GF-D8 (cell line): ENCODE measurements around the gene DOP1A.

Experiments
- DNase-seq: peaks from one replicate; lab custom pipeline; 2025; lab: John Stamatoyannopoulos, UW

Gene DOP1A

GRCh38 chr6:83199863-83200225 is 132.4 kb downstream of the DOP1A start:
- DNase-seq = no peak

GRCh38 chr6:83202031-83202430 is 134.6 kb downstream of the DOP1A start:
- no peak for DNase-seq

- DNase-seq = peak; percentile 31
These were observed 147.9 kb downstream of the DOP1A start for GRCh38 chr6:83215131-83216047.

- no peak for DNase-seq
These were observed 149.3 kb downstream of the DOP1A start for GRCh38 chr6:83216806-83217205.
